ENCODE measurements around the gene EMC8.

DNA sequence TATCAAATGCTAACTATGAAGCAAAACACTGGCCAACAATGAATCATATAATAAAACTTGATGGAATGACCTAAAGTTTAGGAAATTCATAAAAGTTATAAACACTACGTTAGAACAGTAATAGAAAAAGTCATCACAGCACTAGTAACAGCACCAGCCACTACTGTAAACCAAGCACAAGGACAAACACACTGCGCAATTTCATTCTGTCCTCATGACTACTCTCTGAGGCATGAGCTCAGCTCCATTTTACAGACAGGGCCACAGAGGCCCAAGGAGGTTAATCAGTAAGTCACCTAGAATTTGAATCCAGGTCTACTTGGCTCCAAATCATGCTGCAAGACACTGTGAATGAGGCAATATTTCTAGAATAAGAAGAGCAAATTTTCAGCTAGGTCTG, 13.4 kb downstream of the EMC8 start:
- TF ChIP-seq POLR2AphosphoS5 (IDR thresholded peaks at IDR 0.05; ENCODE audit: borderline replicate concordance, low read depth, low read length) (no peak), EZH2 (IDR thresholded peaks at IDR 0.05) (no peak)

Data from SK-N-MC (cell line).